A204.1 (cell line): ENCODE measurements around the gene ENAH.
A peak's percentile ranks its signal among the peaks of the same experiment; 100 is the strongest.

Source experiments
- FAIRE-seq: peaks from 2 replicates; lab custom pipeline; 2012; peaks lifted over from hg19 to GRCh38; lab: Jason Lieb, UNC

Gene ENAH

DNA sequence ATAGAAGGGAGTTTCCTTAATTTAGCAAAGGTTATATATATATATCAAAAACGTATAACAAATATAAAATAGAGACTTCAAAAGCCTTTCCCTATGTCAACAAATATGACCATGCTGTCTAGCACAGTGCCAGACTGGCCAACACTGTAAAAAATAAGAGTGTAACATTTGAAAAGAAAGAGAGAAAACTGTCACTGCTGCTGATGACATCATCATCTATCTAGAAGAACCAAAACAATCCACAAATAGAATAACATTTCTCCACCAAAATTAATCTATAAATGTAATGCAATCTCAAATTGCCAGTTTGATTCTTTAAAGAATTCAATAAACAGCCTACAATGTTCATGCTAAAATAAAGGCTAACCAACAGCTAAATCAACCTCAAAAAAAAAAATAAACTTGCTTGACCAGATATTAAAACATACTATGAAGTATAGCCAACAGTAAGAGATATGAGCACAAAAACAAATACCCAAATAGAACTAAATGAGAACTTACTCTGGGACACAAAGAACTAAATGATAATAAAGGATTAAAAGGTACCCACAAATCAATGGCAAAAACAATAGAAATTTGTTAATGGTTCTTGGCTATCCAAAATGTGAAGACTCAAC lies 50.2 kb downstream of the ENAH start:
- FAIRE-seq: no peak

DNA sequence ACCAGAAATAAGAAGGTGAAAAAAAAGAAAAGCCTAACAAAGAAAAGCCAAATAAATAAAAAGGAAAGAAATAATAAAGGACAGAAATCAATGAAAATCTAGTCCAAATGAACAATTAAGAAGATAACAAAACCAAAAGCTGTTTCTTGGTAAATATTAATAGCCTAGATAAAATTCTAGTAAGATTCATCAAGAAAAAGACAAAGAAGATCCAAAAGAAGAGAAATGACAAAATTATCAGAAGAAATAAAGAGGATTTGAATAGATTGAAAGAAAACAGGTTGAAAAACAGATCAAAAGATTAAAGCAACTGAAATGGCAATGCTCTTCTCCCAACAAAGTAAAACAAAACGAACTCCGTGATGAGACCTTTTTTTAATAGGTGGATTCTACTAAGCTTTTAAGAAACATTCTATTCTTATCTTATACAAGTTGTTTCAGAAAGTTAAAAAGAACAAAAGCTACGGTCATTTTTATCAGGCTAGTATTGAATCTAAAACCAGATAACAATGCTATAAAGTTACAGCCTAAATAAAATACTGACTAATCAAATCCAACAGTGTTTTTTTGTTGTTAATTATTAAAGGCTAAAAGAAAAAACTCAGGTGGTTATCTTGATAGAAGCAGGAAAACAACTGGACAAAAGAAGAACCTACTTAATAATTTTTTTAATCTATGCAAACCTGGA lies 50.9 kb downstream of the ENAH start:
- peak; percentile 37 for FAIRE-seq

GRCh38 chr1:225598847-225599246 lies 54.1 kb downstream of the ENAH start:
- no peak for FAIRE-seq

GRCh38 chr1:225597926-225598575 lies 54.9 kb downstream of the ENAH start:
- FAIRE-seq: peak; percentile 3

DNA sequence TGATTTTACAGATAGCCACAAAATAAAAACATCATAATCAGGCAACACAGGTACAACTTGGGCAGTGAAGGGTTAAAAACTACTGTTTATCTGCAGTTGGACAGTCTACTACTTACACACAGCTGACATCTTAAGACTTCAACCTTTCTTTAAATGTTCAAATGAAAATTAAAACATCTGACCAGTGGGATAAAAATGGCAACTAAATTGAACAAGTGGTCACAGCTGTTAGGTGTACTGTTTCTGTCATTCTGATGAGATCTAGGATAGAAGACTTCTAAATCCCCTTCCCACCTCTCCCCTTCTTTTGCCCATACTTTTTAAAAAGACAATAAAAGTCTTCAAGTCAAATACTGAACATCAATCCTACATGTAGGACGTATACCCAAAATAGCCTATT lies 56.2 kb downstream of the ENAH start:
- no peak for FAIRE-seq

DNA sequence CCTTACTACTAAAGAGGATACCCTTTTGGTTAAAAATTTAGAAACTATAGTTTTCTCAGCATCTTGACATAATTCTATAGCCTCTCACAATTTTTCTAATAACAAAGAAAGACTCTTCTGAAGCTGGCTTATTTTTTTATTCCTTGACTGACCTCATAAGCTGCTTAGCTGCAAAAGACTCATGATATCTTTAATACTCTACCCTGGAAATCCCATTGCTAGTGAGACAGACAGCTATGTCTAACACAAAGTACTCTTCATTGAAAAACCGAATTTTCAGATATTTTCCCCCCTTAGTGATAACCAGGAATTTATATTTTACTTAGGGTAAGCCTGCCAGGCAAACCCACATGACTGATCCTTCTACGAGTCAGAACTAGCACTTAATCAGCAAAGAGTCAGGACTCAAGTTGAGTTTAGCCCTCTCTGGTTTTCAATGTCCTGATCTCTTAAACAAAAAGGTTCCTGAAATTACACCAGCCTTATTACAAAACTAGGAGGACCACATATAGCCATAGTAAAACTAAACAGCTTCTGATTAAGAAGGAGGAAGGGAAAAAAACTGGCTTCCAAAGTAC lies 56.9 kb downstream of the ENAH start:
- FAIRE-seq: no peak

- FAIRE-seq: no peak
These were observed 57.5 kb downstream of the ENAH start for GRCh38 chr1:225595452-225595851.

DNA sequence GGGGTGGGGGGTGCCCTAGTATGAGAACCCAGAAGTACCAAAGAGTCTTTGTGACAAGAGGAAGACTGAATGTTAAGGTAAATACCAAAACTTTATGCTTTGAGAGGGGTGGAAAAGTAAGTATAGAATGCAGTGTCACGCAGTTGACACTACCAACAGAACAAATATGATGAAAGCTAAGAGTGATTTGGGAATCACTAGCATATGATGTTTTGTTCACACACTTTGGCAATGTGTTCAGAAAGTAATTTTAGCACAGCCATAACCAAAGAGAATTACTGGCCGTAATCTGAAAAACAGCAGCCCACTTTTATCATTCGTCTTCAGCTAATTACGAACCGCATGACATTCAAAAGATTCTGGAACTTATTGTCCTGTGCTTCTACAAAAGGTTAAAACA lies 59.5 kb downstream of the ENAH start:
- FAIRE-seq: no peak

DNA sequence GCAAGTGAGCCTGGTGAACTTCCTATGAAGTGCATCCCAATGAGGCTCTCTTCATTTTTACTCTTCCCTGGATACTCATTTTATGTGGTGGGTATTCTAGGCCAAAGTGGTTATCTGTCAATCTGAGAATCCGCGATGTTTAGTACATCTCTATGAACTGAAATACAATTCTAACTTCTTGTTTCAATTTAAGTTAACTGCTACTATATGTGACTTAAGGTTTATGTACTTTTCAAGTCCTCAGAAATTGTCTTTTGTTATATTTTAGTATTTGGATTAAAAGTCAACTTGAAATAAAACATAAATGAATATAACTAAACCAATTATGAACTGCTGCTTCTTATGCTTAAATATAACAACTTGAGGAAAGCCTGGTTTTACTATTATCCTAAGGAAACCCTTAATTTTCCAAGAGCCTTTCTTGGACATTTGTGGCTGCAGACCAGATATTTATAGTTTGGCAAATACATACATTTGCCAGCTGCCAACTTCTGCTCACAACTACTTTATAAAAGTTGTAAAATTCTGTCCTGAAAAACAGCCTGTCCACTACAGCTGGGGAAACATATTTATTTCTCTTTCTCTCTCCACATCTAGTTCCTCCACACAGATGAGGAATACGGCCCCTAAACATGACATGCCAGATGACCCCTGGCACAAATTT lies 60.4 kb downstream of the ENAH start:
- FAIRE-seq: no peak

- no peak for FAIRE-seq
These were observed 65.6 kb downstream of the ENAH start for GRCh38 chr1:225587310-225587709.

- FAIRE-seq: no peak
These were observed 71.7 kb downstream of the ENAH start for GRCh38 chr1:225581186-225581585.

GRCh38 chr1:225580238-225581099 lies 72.5 kb downstream of the ENAH start:
- no peak for FAIRE-seq

GRCh38 chr1:225578251-225578977 lies 74.5 kb downstream of the ENAH start:
- no peak for FAIRE-seq

DNA sequence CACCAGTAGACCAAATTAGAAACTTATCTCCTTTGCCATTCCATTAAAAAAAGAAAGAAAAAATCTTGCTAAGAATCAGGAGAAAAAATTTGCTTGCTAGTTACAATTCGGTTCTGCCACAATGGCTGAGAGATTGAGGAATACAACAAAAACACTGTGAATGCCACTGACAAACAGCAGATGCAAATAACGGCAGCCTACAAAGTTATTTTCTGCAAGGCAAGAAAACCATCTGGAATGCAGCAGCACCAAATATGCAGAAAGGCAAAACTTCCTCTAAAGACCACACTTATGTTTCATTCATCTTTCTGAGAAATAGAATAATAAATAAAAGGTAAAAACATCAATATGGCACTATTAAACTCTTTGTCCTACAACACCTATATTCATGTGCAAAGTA lies 75.7 kb downstream of the ENAH start:
- no peak for FAIRE-seq

DNA sequence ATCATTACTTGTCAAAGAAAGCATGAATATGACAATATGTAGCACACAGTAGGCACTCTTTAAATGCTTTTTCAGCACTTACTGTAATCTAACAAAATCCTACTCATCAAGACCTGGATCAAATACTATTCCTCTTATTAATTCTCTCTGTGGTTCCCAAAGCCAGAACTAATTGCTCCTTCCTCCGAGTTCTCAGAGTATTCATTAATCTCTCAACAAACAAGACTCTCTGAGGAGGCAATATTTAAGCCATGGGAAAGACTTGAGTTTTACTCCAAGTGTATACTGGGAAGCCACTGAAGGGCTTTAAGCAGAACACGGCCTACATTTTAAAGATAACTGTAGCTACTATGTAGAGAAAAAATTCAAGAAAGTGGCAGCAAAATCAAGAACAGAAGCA lies 79.7 kb downstream of the ENAH start:
- no peak for FAIRE-seq

- no peak for FAIRE-seq
These were observed 80.5 kb downstream of the ENAH start for GRCh38 chr1:225572422-225572821.

DNA sequence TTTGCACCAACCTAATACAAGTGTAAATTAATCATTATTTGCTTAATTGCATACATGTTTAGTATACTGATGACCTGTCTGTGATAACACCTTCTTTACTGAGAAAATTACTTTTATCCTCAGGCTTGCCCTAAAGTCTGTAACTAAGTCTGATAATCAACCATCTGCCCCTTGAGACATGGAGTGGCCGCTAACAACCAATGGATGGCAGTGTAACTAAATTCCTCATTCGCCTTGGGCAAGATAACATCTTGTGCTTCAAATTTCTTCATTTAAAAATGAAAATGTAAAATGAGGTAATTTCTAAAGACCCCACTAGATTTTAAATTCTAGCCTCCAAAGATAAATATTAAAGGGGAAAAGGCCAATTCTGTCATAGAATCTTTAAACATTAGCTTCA lies 85.1 kb downstream of the ENAH start:
- no peak for FAIRE-seq

GRCh38 chr1:225565847-225566246 lies 87.1 kb downstream of the ENAH start:
- FAIRE-seq: no peak

- FAIRE-seq: no peak
These were observed 91.2 kb downstream of the ENAH start for GRCh38 chr1:225561675-225562074.

DNA sequence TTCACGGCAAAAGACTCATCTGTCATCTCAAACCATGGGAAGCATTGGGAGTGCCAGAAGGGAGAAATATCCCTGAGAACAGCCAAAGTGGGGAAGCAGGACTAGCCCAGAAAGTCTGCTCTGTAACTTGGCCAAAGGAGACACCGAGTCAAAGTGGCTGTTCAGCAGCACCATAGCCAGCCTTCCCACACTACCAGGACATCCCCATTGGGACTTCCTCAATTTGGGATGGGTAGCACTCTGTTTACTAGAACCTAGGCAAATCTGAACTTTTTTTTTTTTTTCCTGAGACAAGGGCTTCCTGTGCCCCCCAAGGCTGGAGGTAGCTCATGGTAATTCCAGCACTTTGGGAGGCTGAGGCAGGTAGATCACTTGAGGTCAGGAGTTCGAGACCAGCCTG lies 93.0 kb downstream of the ENAH start:
- no peak for FAIRE-seq

- no peak for FAIRE-seq
These were observed 93.6 kb downstream of the ENAH start for GRCh38 chr1:225559326-225559725.
